ENCODE data around the gene GALNS. TPM values are rescaled to one million over a fixed set of nuclear protein-coding genes. Genes with fewer than 3 reads are reported as not detected.
A peak's percentile ranks its signal among the peaks of the same experiment; 100 is the strongest.

Gene GALNS
- total and polyA plus RNA-seq, 2 donors (not counting 1 experiment from before 2014, with no cell fraction given), result 45.5 to 68.4 TPM

GRCh38 chr16:88799569-88800276 lies 57.0 kb downstream of the GALNS start:
- no peaks in the 10 kb centered on the region for H3K9me3 Mint-ChIP-seq (ENCODE audit: insufficient read depth)
- peaks cover 5% of the 10 kb centered on the region for H4K20me1 ChIP-seq (ENCODE audit: control insufficient read depth, insufficient read depth, low read length, poor library complexity, severe bottlenecking)
- no peak overlapping the region for H3K27ac ChIP-seq (ENCODE audit: low read length in 2 of 2)
- no peaks in the 10 kb centered on the region for H3K27me3 Mint-ChIP-seq
- peak overlapping the region; percentile 10 for H3K4me3 Mint-ChIP-seq
- H3K36me3 ChIP-seq (replicated peaks in 1 of 2; ENCODE audit: control extremely low read depth in 1 of 2, control insufficient read depth in 1 of 2, extremely low read depth in 1 of 2, insufficient read depth in 2 of 2, low read length in 1 of 2), result no peaks in the 10 kb centered on the region
- H2AFZ ChIP-seq (ENCODE audit: insufficient read depth, low read depth, low read length, poor library complexity, severe bottlenecking), result no peak overlapping the region
- H3K9me3 ChIP-seq (ENCODE audit: control extremely low read depth in 1 of 3, control insufficient read depth in 2 of 3, insufficient read depth in 1 of 3, low read length in 2 of 3), result peaks cover 0 to 11% (median 0%) of the 10 kb centered on the region in 3 donors
- peaks cover 0 to 4% (median 0%) of the 10 kb centered on the region in 4 experiments for H3K27me3 ChIP-seq (replicated peaks in 1 of 4; ENCODE audit: control extremely low read depth in 1 of 4, control insufficient read depth in 3 of 4, insufficient read depth in 4 of 4, low read length in 3 of 4)
- peaks cover 27% of the 10 kb centered on the region for H3K4me1 Mint-ChIP-seq
- intact Hi-C loops (cut with micrococcal nuclease), result no loop called here
- peak; percentile 54 for DNase-seq
- ChIA-PET CTCF (interaction anchor here (0.6 to 4.9 kb wide), 6 partner anchors 11 to 63 kb away, joined by 3 to 33 read pairs (median 4); no protein-coding TSS in a partner anchor), POLR2A (interaction anchor here (0.6 to 0.7 kb wide), 3 partner anchors 18 to 982 kb away, joined by 3 to 4 read pairs (median 3); no protein-coding TSS in a partner anchor)
- TF ChIP-seq, protein P1, sequence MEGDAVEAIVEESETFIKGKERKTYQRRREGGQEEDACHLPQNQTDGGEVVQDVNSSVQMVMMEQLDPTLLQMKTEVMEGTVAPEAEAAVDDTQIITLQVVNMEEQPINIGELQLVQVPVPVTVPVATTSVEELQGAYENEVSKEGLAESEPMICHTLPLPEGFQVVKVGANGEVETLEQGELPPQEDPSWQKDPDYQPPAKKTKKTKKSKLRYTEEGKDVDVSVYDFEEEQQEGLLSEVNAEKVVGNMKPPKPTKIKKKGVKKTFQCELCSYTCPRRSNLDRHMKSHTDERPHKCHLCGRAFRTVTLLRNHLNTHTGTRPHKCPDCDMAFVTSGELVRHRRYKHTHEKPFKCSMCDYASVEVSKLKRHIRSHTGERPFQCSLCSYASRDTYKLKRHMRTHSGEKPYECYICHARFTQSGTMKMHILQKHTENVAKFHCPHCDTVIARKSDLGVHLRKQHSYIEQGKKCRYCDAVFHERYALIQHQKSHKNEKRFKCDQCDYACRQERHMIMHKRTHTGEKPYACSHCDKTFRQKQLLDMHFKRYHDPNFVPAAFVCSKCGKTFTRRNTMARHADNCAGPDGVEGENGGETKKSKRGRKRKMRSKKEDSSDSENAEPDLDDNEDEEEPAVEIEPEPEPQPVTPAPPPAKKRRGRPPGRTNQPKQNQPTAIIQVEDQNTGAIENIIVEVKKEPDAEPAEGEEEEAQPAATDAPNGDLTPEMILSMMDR (IDR thresholded peaks at IDR 0.05), result no peak
- no peak for TF ChIP-seq EZH2 (IDR thresholded peaks at IDR 0.05; ENCODE audit: borderline replicate concordance, insufficient read depth, low read depth, low read length, poor library complexity, severe bottlenecking)
- WGBS (ENCODE audit: insufficient coverage), result 31% methylated on average over 15 of the region's 17 CpGs
- no peak overlapping the region for H3K4me3 ChIP-seq (ENCODE audit: control extremely low read depth in 1 of 5, extremely low read depth in 1 of 5, insufficient read depth in 1 of 5, low read depth in 2 of 5, low read length in 4 of 5)
- peaks cover 4% of the 10 kb centered on the region for H3K79me2 ChIP-seq (ENCODE audit: control insufficient read depth, insufficient read depth, low read length)
- no peak overlapping the region for H3K9ac ChIP-seq (ENCODE audit: low read length)
- peak overlapping the region; percentile 4 for H3K4me2 ChIP-seq (replicated peaks; ENCODE audit: low read depth, low read length, poor library complexity, severe bottlenecking)
- peaks cover 34 to 45% of the 10 kb centered on the region in 2 donors for H3K4me1 ChIP-seq (ENCODE audit: control insufficient read depth in 2 of 2, insufficient read depth in 2 of 2, low read length in 2 of 2)
- ATAC-seq (ENCODE audit: low read depth), result no peak
- H3K27ac Mint-ChIP-seq, result no peak overlapping the region

Measured in B cell (primary cell).